H1 (cell line): Measurements from ENCODE around the gene CCDC15. TPM values are rescaled to one million over a fixed set of nuclear protein-coding genes. Genes with fewer than 3 reads are reported as not detected.

Experiments used
- CTCF ChIA-PET: fragments of 300-600 bp; sonication (Branson Sonifier 250); formaldehyde crosslinking; loops from one replicate; lab custom pipeline; 2021; ENCODE audit not compliant: partially characterized antibody; lab: Charles Lee
- POLR2A ChIA-PET: fragments of 300-600 bp; sonication (Branson Sonifier 250); formaldehyde crosslinking; loops from one replicate; lab custom pipeline; 2021; ENCODE audit warnings: inconsistent platforms; ENCODE audit not compliant: partially characterized antibody; lab: Charles Lee
- DNase-seq, 2 experiments: peaks; one replicate each; pipeline versions ENCODE4 v3.0.0 to v3.0.0-alpha.2; 2010 to 2022; ENCODE audit warnings: low spot score in 2 of 2, low read depth in 1 of 2, mixed read lengths in 1 of 2
- FAIRE-seq: peaks from 2 replicates; lab custom pipeline; 2011; peaks lifted over from hg19 to GRCh38; lab: Jason Lieb, UNC
- H2AFZ ChIP-seq: 2 replicates; pipeline ENCODE4 v1.8.1; 2012; ENCODE audit warnings: low read length, inconsistent platforms
- H2AK5ac ChIP-seq: 2 replicates; pipeline ENCODE4 v1.6.1; 2013; ENCODE audit warnings: low read depth, low read length
- H2BK120ac ChIP-seq: replicated peaks from 2 replicates; pipeline ENCODE3; 2013; ENCODE audit warnings: low read depth, low read length, inconsistent platforms
- H2BK12ac ChIP-seq: 2 replicates; pipeline ENCODE4 v1.6.1; 2013; ENCODE audit warnings: low read depth, low read length
- H2BK15ac ChIP-seq: 2 replicates; pipeline ENCODE4 v1.6.1; 2013; ENCODE audit warnings: low read length
- H2BK20ac ChIP-seq: 2 replicates; pipeline ENCODE4 v1.6.1; 2013; ENCODE audit warnings: low read length
- H2BK5ac ChIP-seq: 2 replicates; pipeline ENCODE4 v1.6.1; 2013; ENCODE audit warnings: low read depth, low read length
- H3K14ac ChIP-seq: 2 replicates; pipeline ENCODE4 v1.6.1; 2013; ENCODE audit warnings: inconsistent platforms; ENCODE audit not compliant: insufficient read length
- H3K18ac ChIP-seq: 2 replicates; pipeline ENCODE4 v1.6.1; 2013; ENCODE audit warnings: low read length; ENCODE audit errors: extremely low read depth
- H3K23ac ChIP-seq: 2 replicates; pipeline ENCODE4 v1.6.1; 2013; ENCODE audit warnings: inconsistent platforms; ENCODE audit not compliant: insufficient read length
- H3K23me2 ChIP-seq: 2 replicates; pipeline ENCODE4 v1.6.1; 2013; ENCODE audit warnings: low read depth, low read length
- H3K27ac ChIP-seq: 2 replicates; pipeline ENCODE4 v1.6.1; 2011; ENCODE audit warnings: low read depth, low read length, inconsistent platforms
- H3K27me3 ChIP-seq, 4 experiments: replicated peaks in 1 of 4; 1 replicate in 1 of 4; 2 replicates in 3 of 4; pipeline versions ENCODE4 v1.6.1 to v1.8.1; 2011 to 2013; ENCODE audit warnings: low read length in 3 of 4, mild to moderate bottlenecking in 3 of 4, inconsistent platforms in 2 of 4, mixed read lengths in 2 of 4, moderate library complexity in 1 of 4; ENCODE audit not compliant: control insufficient read depth in 3 of 4, insufficient read depth in 3 of 4; ENCODE audit errors: extremely low read depth in 1 of 4
- H3K36me3 ChIP-seq, 4 experiments: 2 replicates each; pipeline versions ENCODE4 v1.6.1 to v1.8.1; 2011 to 2013; ENCODE audit warnings: mild to moderate bottlenecking in 4 of 4, low read length in 3 of 4, moderate library complexity in 2 of 4, control low read depth in 1 of 4, inconsistent platforms in 1 of 4; ENCODE audit not compliant: insufficient read depth in 4 of 4, control insufficient read depth in 2 of 4
- H3K4ac ChIP-seq: replicated peaks from 2 replicates; pipeline ENCODE3; 2013; ENCODE audit warnings: low read length, low read depth, mixed read lengths, inconsistent platforms; ENCODE audit not compliant: insufficient read length
- H3K4me1 ChIP-seq, 4 experiments: replicated peaks in 1 of 4; 1 replicate in 1 of 4; 2 replicates in 3 of 4; pipeline versions ENCODE4 v1.6.1 to v1.8.1; 2011 to 2013; ENCODE audit warnings: low read length in 3 of 4, inconsistent platforms in 2 of 4, mixed read lengths in 1 of 4; ENCODE audit not compliant: insufficient read depth in 4 of 4, control insufficient read depth in 3 of 4
- H3K4me2 ChIP-seq, 2 experiments: 2 replicates each; pipeline versions ENCODE4 v1.6.1 to v1.8.1; 2011 to 2013; ENCODE audit warnings: low read depth in 2 of 2, low read length in 2 of 2, control low read depth in 1 of 2, inconsistent platforms in 1 of 2, mild to moderate bottlenecking in 1 of 2; ENCODE audit not compliant: insufficient read depth in 1 of 2
- H3K4me3 ChIP-seq, 4 experiments: fragments of 200-600, 300-600 bp in 1 of 4; sonication (generic), shearing (Covaris generic), sonication (Bioruptor Twin) in 1 of 4; 2 replicates each; pipeline versions ENCODE4 v1.5.1 to v1.8.1; 2011 to 2016; ENCODE audit warnings: low read length in 4 of 4, low read depth in 3 of 4, control low read depth in 2 of 4, inconsistent platforms in 2 of 4, mild to moderate bottlenecking in 2 of 4, mixed read lengths in 1 of 4, moderate library complexity in 1 of 4; ENCODE audit not compliant: insufficient read depth in 2 of 4; ENCODE audit errors: extremely low read depth in 1 of 4
- H3K56ac ChIP-seq: replicated peaks from 2 replicates; pipeline ENCODE3; 2013; ENCODE audit warnings: low read depth, mild to moderate bottlenecking, mixed read lengths, low read length, inconsistent platforms; ENCODE audit not compliant: insufficient read length
- H3K79me1 ChIP-seq: 2 replicates; pipeline ENCODE4 v1.6.1; 2013; ENCODE audit warnings: low read depth, low read length, control low read depth
- H3K79me2 ChIP-seq, 2 experiments: 2 replicates each; pipeline versions ENCODE4 v1.6.1 to v1.8.1; 2012 to 2013; ENCODE audit warnings: low read length in 2 of 2, mild to moderate bottlenecking in 2 of 2, inconsistent platforms in 1 of 2; ENCODE audit not compliant: insufficient read depth in 2 of 2, control insufficient read depth in 1 of 2
- H3K9ac ChIP-seq, 4 experiments: replicated peaks in 1 of 4; 1 replicate in 1 of 4; 2 replicates in 3 of 4; pipeline versions ENCODE4 v1.6.1 to v1.8.1; 2011 to 2013; ENCODE audit warnings: low read depth in 3 of 4, low read length in 3 of 4, control low read depth in 2 of 4, mild to moderate bottlenecking in 2 of 4, moderate library complexity in 2 of 4, inconsistent platforms in 1 of 4; ENCODE audit errors: extremely low read depth in 1 of 4
- H3K9me3 ChIP-seq, 2 experiments: 2 replicates each; pipeline versions ENCODE4 v1.6.1 to v1.8.1; 2012 to 2013; ENCODE audit warnings: mild to moderate bottlenecking in 2 of 2, moderate library complexity in 2 of 2, control low read depth in 1 of 2, inconsistent platforms in 1 of 2, low read depth in 1 of 2, low read length in 1 of 2, mixed read lengths in 1 of 2; ENCODE audit not compliant: insufficient read depth in 2 of 2
- H4K20me1 ChIP-seq, 2 experiments: replicated peaks in 1 of 2; 2 replicates each; pipeline versions ENCODE3 to v1.8.1; 2011 to 2013; ENCODE audit warnings: inconsistent platforms in 2 of 2, low read length in 2 of 2, mild to moderate bottlenecking in 1 of 2; ENCODE audit not compliant: insufficient read depth in 2 of 2, control insufficient read depth in 1 of 2
- H4K5ac ChIP-seq: 2 replicates; pipeline ENCODE4 v1.6.1; 2013; ENCODE audit warnings: low read length, low read depth, mixed read lengths, inconsistent platforms; ENCODE audit not compliant: insufficient read length
- H4K8ac ChIP-seq: 2 replicates; pipeline ENCODE4 v1.8.0; 2013; ENCODE audit warnings: mild to moderate bottlenecking, moderate library complexity, low read length, inconsistent platforms; ENCODE audit not compliant: insufficient read depth; ENCODE audit errors: extremely low read depth
- H4K91ac ChIP-seq: replicated peaks from 2 replicates; pipeline ENCODE3; 2013; ENCODE audit warnings: low read length, mixed read lengths, inconsistent platforms; ENCODE audit not compliant: insufficient read length
- EZH2 ChIP-seq: fragments of 200-600 bp; sonication (generic); IDR thresholded peaks from 2 replicates; pipeline ENCODE4 v1.7.1; 2012; ENCODE audit warnings: low read depth, mild to moderate bottlenecking, moderate library complexity, low read length, inconsistent platforms; ENCODE audit not compliant: severe bottlenecking
- POLR2AphosphoS5 ChIP-seq: IDR thresholded peaks from 2 replicates; pipeline ENCODE4 v1.6.1; 2011; ENCODE audit warnings: low read depth, low read length
- RBBP5 ChIP-seq: IDR thresholded peaks from 2 replicates; pipeline ENCODE4 v1.7.1; 2012; ENCODE audit warnings: low read depth, mild to moderate bottlenecking, inconsistent platforms, low read length, moderate library complexity, borderline replicate concordance
- RFX5 ChIP-seq: IDR thresholded peaks from 2 replicates; pipeline ENCODE4 v1.6.1; 2011; ENCODE audit warnings: low read depth, low read length, improper control_type of control experiment, borderline replicate concordance
- RNF2 ChIP-seq: fragments of 200-900, 300-1000 bp; sonication (generic); IDR thresholded peaks from 2 replicates; pipeline ENCODE4 v1.7.1; 2016; ENCODE audit warnings: borderline replicate concordance, low read depth, mild to moderate bottlenecking, antibody characterized with exemption, low read length; ENCODE audit not compliant: poor library complexity, severe bottlenecking; ENCODE audit errors: missing control alignments
- SIN3A ChIP-seq, 2 experiments: IDR thresholded peaks in 1 of 2; conservative IDR thresholded peaks in 1 of 2; 2 replicates each; pipeline ENCODE4 v1.6.1; 2011 to 2012; ENCODE audit warnings: low read length in 2 of 2, improper control_type of control experiment in 1 of 2, low read depth in 1 of 2, mild to moderate bottlenecking in 1 of 2
- SUZ12 ChIP-seq: fragments of 200-600 bp; sonication (generic); IDR thresholded peaks from 2 replicates; pipeline ENCODE4 v1.6.1; 2012; ENCODE audit warnings: mild to moderate bottlenecking, inconsistent platforms, low read length, moderate library complexity, mixed read lengths
- TAF1 ChIP-seq: IDR thresholded peaks from 2 replicates; pipeline ENCODE4 v1.6.1; 2011; ENCODE audit warnings: mild to moderate bottlenecking, low read depth, low read length
- TCF12 ChIP-seq: IDR thresholded peaks from 2 replicates; pipeline ENCODE4 v1.6.1; 2011; ENCODE audit warnings: low read depth, mild to moderate bottlenecking, low read length
- WGBS, 2 experiments: shearing (Covaris generic) in 1 of 2; methylation state at CpG; one replicate each; pipeline versions ENCODE4 v1.1.6 to v1.1.7; 2013 to 2015; ENCODE audit warnings: low lambda C conversion rate in 2 of 2, mixed read lengths in 2 of 2, inconsistent platforms in 1 of 2, low coverage in 1 of 2, missing lambda C conversion rate in 1 of 2; ENCODE audit not compliant: insufficient replicate concordance in 2 of 2, insufficient coverage in 1 of 2, insufficient read length in 1 of 2; ENCODE audit errors: extremely low coverage in 1 of 2, missing lambda C conversion rate in 1 of 2; 5-methylcytosine and 5-hydroxymethylcytosine counted together
- polyA plus RNA-seq, 7 experiments: library from polyadenylated mRNA; depleted of rRNA in 3 of 7; stranded (reverse) in 5 of 7; unstranded in 2 of 7; fragments of >200 nt in 5 of 7; fragments of 200-250 nt in 2 of 7; gene quantifications; 1 replicate in 5 of 7; 2 replicates in 1 of 7; 4 replicates in 1 of 7; pipeline versions ENCODE4 v1.2.1 to v1.2.3, GENCODE V29; 2011 to 2013; ENCODE audit warnings: missing spikeins in 2 of 7, mixed read lengths in 2 of 7
- total RNA-seq: library from RNA; stranded (reverse); fragmentation: NEBNext Ultra II Directional; extraction: Animal tissue kit (Norgen Biotek cat#: 25700); gene quantifications from 2 replicates; pipeline ENCODE4 v1.2.1, GENCODE V29; 2021
- TF ChIP-seq, protein P1 (sequence below): IDR thresholded peaks from 2 replicates; pipeline ENCODE4 v1.6.1; 2012; ENCODE audit warnings: low read length, inconsistent platforms

CCDC15 gene
- total and polyA plus RNA-seq, 2 of the 8 experiments (the other 6 are each of a cell fraction or from before 2014, with no cell fraction given): 1.5 to 3.1 TPM

DNA sequence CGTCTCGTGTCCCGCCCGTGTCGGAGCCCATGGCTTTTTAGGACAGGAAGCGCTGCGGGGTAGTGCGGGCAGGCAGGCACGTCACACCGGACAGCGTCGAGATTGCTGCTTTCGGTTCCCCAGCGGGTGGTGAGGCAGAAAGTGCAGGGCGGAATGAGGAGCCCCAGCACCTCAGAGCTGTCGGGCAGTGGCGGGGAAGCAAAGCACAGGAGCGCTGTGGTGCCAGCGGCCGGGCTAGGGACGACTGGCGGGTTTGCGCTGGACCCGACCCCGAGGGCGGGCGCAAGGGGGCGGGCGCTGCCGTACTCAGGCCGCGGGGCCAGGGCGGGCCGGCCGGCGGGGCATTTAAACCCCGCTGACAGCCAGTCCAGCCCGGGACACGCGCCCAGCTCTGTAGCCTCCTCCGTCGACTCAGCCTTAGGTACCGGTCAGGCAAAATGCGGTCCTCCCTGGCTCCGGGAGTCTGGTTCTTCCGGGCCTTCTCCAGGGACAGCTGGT lies 109.0 kb downstream of the CCDC15 start, which contains the start of gene SLC37A2:
Gene SLC37A2 (plus strand): TSS at position 375 of the 498 bp plus-strand sequence. CDS start 63 bp downstream, at position 438.
- peak within 1 kb of the TSS; percentile 39 for H4K91ac ChIP-seq
- H2AFZ ChIP-seq: peak within 1 kb of the TSS; percentile 89
- no peak within 1 kb of the TSS for H2BK20ac ChIP-seq
- H4K5ac ChIP-seq: no peak within 1 kb of the TSS
- H3K18ac ChIP-seq: peak within 1 kb of the TSS; percentile 43; the same call in 1 of the 2 replicates
- CTCF ChIA-PET: interaction anchor here (0.8 to 2.9 kb wide), 14 partner anchors 10 to 361 kb away, joined by 3 to 13 read pairs (median 3); partner anchors contain the start of gene HEPACAM
- no peak within 1 kb of the TSS for H3K14ac ChIP-seq
- H3K27ac ChIP-seq: no peak within 1 kb of the TSS
- no peak within 1 kb of the TSS for H2BK15ac ChIP-seq
- peaks cover 0 to 2% (median 0%) of the 10 kb centered on the region in 4 experiments; a peak in 2 of 7 replicates for H3K4me1 ChIP-seq
- H3K27me3 ChIP-seq: peaks cover 1 to 29% (median 24%) of the 10 kb centered on the region in 4 experiments
- H2BK120ac ChIP-seq: no peak within 1 kb of the TSS
- no peak within 1 kb of the TSS for H2AK5ac ChIP-seq
- peak within 1 kb of the TSS in 1 of 4 experiments; percentile 36; a peak in 2 of 7 replicates for H3K9ac ChIP-seq
- H3K4me3 ChIP-seq: peak within 1 kb of the TSS; percentile 60 to 78 (median 75)
- FAIRE-seq: no peak
- H2BK12ac ChIP-seq: no peak within 1 kb of the TSS
- peak within 1 kb of the TSS; percentile 57 for H4K8ac ChIP-seq
- H3K79me2 ChIP-seq: no peaks in the 10 kb centered on the region
- peak within 1 kb of the TSS; percentile 88 for H3K4ac ChIP-seq
- no peaks in the 10 kb centered on the region for H4K20me1 ChIP-seq
- 4% methylated on average over 22 of the region's 46 CpGs; no CpG with 5 or more reads in 1 of the 2 experiments for WGBS, 2 experiments
- H3K56ac ChIP-seq: peak within 1 kb of the TSS; percentile 9
- no peaks in the 10 kb centered on the region for H3K79me1 ChIP-seq
- POLR2A ChIA-PET: interaction anchor here (1.4 to 1.5 kb wide), 2 partner anchors 19 to 109 kb away, joined by 3 read pairs; partner anchors contain the start of gene CCDC15
- no peak within 1 kb of the TSS; the same call in 1 of the 2 replicates for H2BK5ac ChIP-seq
- peaks cover 11% of the 10 kb centered on the region for H3K23me2 ChIP-seq
- no peak for DNase-seq
- H3K36me3 ChIP-seq: no peaks in the 10 kb centered on the region
- H3K4me2 ChIP-seq: peak within 1 kb of the TSS; percentile 70 to 91
- no peak within 1 kb of the TSS for H3K23ac ChIP-seq
- H3K9me3 ChIP-seq: no peaks in the 10 kb centered on the region
- peak; percentile 62 for TF ChIP-seq TAF1
- TF ChIP-seq, protein P1, sequence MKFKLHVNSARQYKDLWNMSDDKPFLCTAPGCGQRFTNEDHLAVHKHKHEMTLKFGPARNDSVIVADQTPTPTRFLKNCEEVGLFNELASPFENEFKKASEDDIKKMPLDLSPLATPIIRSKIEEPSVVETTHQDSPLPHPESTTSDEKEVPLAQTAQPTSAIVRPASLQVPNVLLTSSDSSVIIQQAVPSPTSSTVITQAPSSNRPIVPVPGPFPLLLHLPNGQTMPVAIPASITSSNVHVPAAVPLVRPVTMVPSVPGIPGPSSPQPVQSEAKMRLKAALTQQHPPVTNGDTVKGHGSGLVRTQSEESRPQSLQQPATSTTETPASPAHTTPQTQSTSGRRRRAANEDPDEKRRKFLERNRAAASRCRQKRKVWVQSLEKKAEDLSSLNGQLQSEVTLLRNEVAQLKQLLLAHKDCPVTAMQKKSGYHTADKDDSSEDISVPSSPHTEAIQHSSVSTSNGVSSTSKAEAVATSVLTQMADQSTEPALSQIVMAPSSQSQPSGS: no peak
- TF ChIP-seq EZH2: peak; percentile 69
- TF ChIP-seq SUZ12: peak; percentile 67; the same call in 1 of the 2 replicates
- TF ChIP-seq RBBP5: no peak
- TF ChIP-seq RNF2: no peak
- 0 out of 2 replicates have a peak, but pooled peaks have one; percentile 39 for TF ChIP-seq POLR2AphosphoS5
- TF ChIP-seq SIN3A (conservative IDR thresholded peaks at IDR 0.05 in 1 of 2, IDR thresholded peaks at IDR 0.05 in 1 of 2; ENCODE audit: low read depth in 1 of 2, low read length in 2 of 2): peak; percentile 56 to 64; a peak in 2 of 4 replicates
- TF ChIP-seq RFX5: no peak
- TF ChIP-seq TCF12: no peak
